NCI-H345 treated with DMSO at 0.1 percent for 48 hours (cell line): ENCODE measurements around the gene LYPD8.

Experiments used
- DNase-seq: peaks from one replicate; lab custom pipeline; 2025; ENCODE audit not compliant: unreplicated experiment; lab: John Stamatoyannopoulos, UW

LYPD8 gene

DNA sequence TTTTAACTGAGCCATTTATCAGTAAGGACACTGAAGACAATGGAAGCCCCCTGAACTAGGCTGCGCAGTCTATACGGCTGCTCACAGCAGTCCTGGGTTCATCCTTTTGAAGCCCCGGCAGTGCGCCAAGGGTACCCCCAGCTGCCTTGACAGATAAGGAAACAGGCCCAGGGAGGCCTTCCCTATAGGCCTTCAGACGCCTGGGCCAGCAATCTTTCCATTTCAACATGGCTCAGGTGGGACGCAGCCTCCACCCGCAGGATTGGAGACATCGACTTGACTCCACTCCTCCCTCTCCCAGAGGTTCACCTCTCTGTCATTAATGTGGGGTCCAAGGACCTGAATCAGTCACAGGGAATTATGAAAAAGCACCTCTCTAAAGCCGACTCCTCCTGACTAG, 2.8 kb upstream of the LYPD8 start:
- DNase-seq: no peak

DNA sequence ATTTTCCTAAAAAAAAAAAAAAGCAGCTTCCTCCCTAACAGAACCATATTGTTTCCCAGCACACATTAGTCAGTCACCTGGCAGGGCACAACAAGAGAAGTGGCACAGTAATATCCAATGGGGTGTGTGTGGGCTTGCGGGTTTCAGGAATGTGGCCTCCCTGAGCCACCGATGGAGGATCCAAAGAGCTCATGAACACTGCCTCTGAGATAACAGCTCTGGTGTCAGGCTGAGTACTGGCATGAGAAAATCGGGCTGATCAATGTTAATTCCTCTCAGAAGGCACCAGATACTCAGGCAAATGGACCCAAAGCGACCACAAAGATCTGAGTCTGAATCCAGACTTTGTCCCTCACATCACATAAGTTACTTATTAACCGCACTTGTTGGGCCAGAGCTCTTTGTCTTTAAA, 2.2 kb upstream of the LYPD8 start:
- no peak for DNase-seq

- no peak for DNase-seq
These were observed 1.1 kb upstream of the LYPD8 start for GRCh38 chr1:248756636-248757035.

DNA sequence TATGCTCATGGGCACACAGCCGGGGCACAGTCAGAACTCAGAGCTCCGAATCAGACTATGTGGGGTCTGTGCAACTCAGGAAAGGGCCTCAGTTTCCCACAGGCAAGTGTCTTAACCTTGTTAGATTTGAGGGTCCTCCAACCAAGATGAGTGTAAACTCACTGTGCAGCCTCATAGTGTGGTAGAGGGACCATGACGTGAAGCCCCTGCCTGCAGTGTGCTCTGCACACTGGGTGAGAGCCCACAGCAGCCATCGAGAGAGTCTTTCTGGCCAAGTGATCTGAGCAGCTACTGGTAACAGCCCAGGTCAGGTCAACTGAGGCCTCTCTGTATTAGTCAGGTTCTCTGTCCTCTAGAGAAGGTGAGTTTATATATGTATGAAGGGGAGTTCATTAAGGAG, 592 bp upstream of the LYPD8 start:
- no peak for DNase-seq

DNA sequence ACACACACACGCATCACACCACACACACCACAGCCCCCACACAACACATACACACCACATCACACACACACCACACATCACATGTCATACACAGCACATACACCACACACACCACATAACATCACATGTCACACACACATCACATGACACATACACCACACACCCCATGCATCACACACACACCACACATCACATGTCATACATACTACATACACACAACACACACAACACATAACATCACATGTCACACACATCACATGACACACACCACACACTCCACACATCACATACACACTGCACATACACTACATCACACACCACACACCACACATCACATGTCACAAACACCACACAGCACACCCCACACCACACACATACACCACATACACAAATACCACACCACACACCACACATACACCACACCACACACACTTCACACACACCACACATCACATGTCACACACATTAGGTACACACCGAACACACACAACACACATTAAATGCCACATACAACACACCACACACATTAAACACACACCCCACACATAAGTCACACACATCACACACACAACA, 1.8 kb downstream of the LYPD8 start:
- no peak for DNase-seq

GRCh38 chr1:248753029-248753594, 2.4 kb downstream of the LYPD8 start:
- no peak for DNase-seq

- no peak for DNase-seq
These were observed 3.2 kb downstream of the LYPD8 start for GRCh38 chr1:248752161-248753028.

GRCh38 chr1:248751635-248752034, 3.9 kb downstream of the LYPD8 start:
- no peak for DNase-seq

GRCh38 chr1:248751142-248751541, 4.4 kb downstream of the LYPD8 start:
- no peak for DNase-seq

DNA sequence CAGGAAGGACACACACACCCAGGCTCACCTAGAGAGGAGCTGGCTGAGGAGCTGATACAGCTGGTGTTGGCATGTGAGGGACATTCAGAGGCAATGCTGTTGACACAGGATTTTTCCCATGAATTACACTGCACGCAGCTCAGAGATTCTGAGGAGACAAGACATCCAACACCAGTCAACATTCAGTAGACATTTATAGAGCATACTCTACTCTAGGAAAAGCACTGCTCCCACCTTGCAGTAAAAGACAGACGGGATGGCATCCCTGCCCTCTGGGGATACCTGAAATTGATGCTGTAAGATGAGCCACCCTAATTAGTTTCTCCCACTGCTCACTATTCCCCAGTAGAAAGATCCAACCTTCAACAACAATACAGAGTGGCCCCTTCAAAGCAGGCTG, 5.1 kb downstream of the LYPD8 start:
- no peak for DNase-seq

- no peak for DNase-seq
These were observed 7.3 kb downstream of the LYPD8 start for GRCh38 chr1:248748211-248748610.

- no peak for DNase-seq
These were observed 14.7 kb downstream of the LYPD8 start for GRCh38 chr1:248740876-248741275.

- DNase-seq: no peak
These were observed 15.9 kb downstream of the LYPD8 start for GRCh38 chr1:248739572-248740205.

GRCh38 chr1:248737457-248737856, 18.1 kb downstream of the LYPD8 start:
- no peak for DNase-seq

GRCh38 chr1:248736977-248737376, 18.6 kb downstream of the LYPD8 start:
- no peak for DNase-seq

DNA sequence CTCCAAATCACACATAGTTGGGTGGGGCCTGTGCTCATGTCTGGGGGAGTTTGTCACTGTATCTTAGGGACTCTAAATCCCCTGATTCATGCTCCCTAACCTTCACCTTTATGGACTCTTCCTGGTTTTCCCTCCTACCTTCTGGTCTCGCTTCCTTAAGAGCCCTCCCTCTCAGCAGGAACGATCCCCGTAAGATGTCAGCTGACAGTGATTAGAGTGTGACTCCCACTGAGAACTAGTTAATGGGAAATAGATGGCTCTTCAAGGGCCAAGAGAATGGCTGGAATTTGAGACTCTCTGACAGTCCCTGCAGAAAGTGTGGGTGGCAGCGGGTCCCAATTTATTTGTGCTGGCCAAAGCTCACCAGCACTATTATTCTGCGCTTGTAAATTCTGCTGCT, 22.0 kb downstream of the LYPD8 start:
- no peak for DNase-seq

GRCh38 chr1:248730507-248731335, 24.8 kb downstream of the LYPD8 start:
- no peak for DNase-seq

DNA sequence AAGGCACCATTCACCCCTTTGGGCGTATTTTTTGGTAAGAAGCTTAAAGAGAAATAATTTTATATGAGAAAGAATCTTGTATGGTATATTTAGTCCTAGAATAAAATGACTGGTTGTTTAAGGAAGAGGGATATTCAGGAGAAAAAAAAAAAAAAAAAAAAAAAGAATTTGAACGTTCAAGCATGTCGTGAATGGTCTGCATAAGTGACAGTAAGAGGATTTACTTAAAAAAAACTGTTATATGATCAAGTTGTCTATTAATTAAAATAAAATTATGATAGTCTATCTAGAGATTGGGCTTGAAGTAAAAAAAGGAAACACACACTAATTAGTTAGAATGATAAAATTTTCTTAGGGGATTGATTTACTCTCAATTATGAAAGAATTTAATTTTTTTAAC, 41.3 kb downstream of the LYPD8 start:
- no peak for DNase-seq

- no peak for DNase-seq
These were observed 45.2 kb downstream of the LYPD8 start for GRCh38 chr1:248710305-248710900.

GRCh38 chr1:248704606-248705005, 51.0 kb downstream of the LYPD8 start:
- DNase-seq: no peak

GRCh38 chr1:248703674-248704073, 51.9 kb downstream of the LYPD8 start:
- no peak for DNase-seq
